ENCODE data around the gene TAC3. TPM values are rescaled to one million over a fixed set of nuclear protein-coding genes. Genes with fewer than 3 reads are reported as not detected.

Gene TAC3
- total and polyA plus RNA-seq, 2 of the 8 experiments (the other 6 are each of a cell fraction or from before 2014, with no cell fraction given): 9.7 to 45.3 TPM

DNA sequence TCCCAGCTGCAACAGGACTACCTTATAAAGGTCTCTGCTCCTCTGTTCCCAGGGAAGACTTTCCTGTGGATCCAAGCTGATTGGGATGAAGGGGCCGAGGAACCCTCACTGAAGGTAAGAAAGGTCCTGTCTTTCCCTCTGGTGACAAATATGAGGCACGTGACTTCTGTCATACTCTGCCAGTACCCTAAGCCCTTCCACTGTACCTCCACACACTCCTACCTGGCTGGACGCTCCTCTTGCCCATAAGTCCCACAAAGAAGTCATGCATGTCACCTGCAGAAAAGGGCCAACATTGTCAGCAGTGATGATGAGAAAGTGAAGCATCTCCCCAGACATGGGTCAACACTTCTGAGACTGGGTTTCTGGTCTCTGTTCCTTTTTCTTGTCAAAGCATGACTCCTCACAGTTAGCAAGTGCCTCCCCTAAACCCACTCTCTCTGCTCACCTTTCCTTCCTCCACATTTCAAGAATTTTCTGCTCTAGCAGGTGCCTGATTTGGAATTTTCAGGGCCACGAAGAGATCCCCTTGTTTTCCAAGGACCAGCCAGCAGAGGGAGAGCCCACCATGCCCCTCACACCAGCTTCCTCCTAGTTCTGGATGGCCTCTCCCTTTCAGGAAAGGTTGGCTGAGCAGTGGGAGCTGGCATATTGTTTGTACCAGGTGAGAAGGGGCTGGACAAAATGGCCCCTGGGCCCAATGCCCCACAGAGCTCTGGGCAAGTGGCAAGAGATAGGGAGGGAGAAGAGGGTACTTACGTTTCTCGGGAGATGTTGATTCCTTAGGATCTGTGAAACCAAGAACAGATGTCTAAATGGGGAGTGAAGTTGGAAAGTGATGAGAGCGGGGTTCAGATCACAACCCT lies 3.5 kb downstream of the TAC3 start:
- Histone ChIP-seq H3K36me3 (ENCODE audit: control insufficient read depth in 2 of 4, insufficient read depth in 4 of 4, low read length in 3 of 4) (no peaks in the 10 kb centered on the region; a peak in 1 of 8 replicates), H4K8ac (ENCODE audit: extremely low read depth, insufficient read depth, low read length) (no peak overlapping the region), H3K9ac (replicated peaks in 1 of 4; ENCODE audit: extremely low read depth in 1 of 4, low read depth in 3 of 4, low read length in 3 of 4) (no peak overlapping the region), H3K4me2 (ENCODE audit: insufficient read depth in 1 of 2, low read depth in 2 of 2, low read length in 2 of 2) (no peak overlapping the region), H3K9me3 (ENCODE audit: insufficient read depth in 2 of 2, low read depth in 1 of 2, low read length in 1 of 2) (no peaks in the 10 kb centered on the region), H3K27ac (ENCODE audit: low read depth, low read length) (no peak overlapping the region), H3K4me1 (replicated peaks in 1 of 4; ENCODE audit: control insufficient read depth in 3 of 4, insufficient read depth in 4 of 4, low read length in 3 of 4) (peaks cover 6 to 20% (median 15%) of the 10 kb centered on the region in 4 experiments), H3K56ac (replicated peaks; ENCODE audit: insufficient read length, low read depth, low read length) (no peak overlapping the region), H2BK20ac (ENCODE audit: low read length) (no peak overlapping the region), H2AFZ (ENCODE audit: low read length) (no peak overlapping the region), H2BK15ac (ENCODE audit: low read length) (no peak overlapping the region), H3K14ac (ENCODE audit: insufficient read length) (no peak overlapping the region), H4K20me1 (replicated peaks in 1 of 2; ENCODE audit: control insufficient read depth in 1 of 2, insufficient read depth in 2 of 2, low read length in 2 of 2) (no peaks in the 10 kb centered on the region), H3K18ac (ENCODE audit: extremely low read depth, low read length) (no peak overlapping the region), H2AK5ac (ENCODE audit: low read depth, low read length) (no peak overlapping the region), H3K79me1 (ENCODE audit: low read depth, low read length) (no peaks in the 10 kb centered on the region), H2BK120ac (replicated peaks; ENCODE audit: low read depth, low read length) (no peak overlapping the region), H2BK12ac (ENCODE audit: low read depth, low read length) (no peak overlapping the region), H4K5ac (ENCODE audit: insufficient read length, low read depth, low read length) (no peak overlapping the region), H4K91ac (replicated peaks; ENCODE audit: insufficient read length, low read length) (no peak overlapping the region), H2BK5ac (ENCODE audit: low read depth, low read length) (no peak overlapping the region), H3K4me3 (ENCODE audit: extremely low read depth in 1 of 4, insufficient read depth in 2 of 4, low read depth in 3 of 4, low read length in 4 of 4) (no peak overlapping the region), H3K79me2 (ENCODE audit: control insufficient read depth in 1 of 2, insufficient read depth in 2 of 2, low read length in 2 of 2) (no peaks in the 10 kb centered on the region), H3K27me3 (replicated peaks in 1 of 4; ENCODE audit: control insufficient read depth in 3 of 4, extremely low read depth in 1 of 4, insufficient read depth in 3 of 4, low read length in 3 of 4) (no peaks in the 10 kb centered on the region), H3K23me2 (ENCODE audit: low read depth, low read length) (no peaks in the 10 kb centered on the region; the same call in 1 of the 2 replicates), H3K4ac (replicated peaks; ENCODE audit: insufficient read length, low read depth, low read length) (no peak overlapping the region), H3K23ac (ENCODE audit: insufficient read length) (no peak overlapping the region)
- ChIA-PET CTCF (ENCODE audit: partially characterized antibody) (interaction anchor here (0.6 to 4.8 kb wide), 19 partner anchors 9 to 250 kb away, joined by 3 to 45 read pairs (median 4); partner anchors contain the start of gene HSD17B6), POLR2A (ENCODE audit: partially characterized antibody) (interaction anchor here (0.8 to 2.0 kb wide), 3 partner anchors 9 to 31 kb away, joined by 3 to 5 read pairs (median 3); no protein-coding TSS in a partner anchor)
- 80% methylated on average over 7 of the region's 7 CpGs; no CpG with 5 or more reads in 1 of the 2 experiments for WGBS, 2 experiments (ENCODE audit: extremely low coverage in 1 of 2, insufficient coverage in 1 of 2, insufficient read length in 1 of 2, insufficient replicate concordance in 2 of 2, low coverage in 1 of 2, low lambda C conversion rate in 2 of 2, missing lambda C conversion rate in 1 of 2)
- TF ChIP-seq EP300 (IDR thresholded peaks at IDR 0.05; ENCODE audit: borderline replicate concordance in 1 of 2, low read depth in 2 of 2, low read length in 2 of 2) (no peak), KDM4A (IDR thresholded peaks at IDR 0.05; ENCODE audit: low read depth, low read length, severe bottlenecking) (no peak), RAD21 (IDR thresholded peaks at IDR 0.05 in 1 of 2, conservative IDR thresholded peaks at IDR 0.05 in 1 of 2; ENCODE audit: low read depth in 2 of 2, low read length in 2 of 2) (peak; percentile 60 to 62)
- TF ChIP-seq, protein P1, sequence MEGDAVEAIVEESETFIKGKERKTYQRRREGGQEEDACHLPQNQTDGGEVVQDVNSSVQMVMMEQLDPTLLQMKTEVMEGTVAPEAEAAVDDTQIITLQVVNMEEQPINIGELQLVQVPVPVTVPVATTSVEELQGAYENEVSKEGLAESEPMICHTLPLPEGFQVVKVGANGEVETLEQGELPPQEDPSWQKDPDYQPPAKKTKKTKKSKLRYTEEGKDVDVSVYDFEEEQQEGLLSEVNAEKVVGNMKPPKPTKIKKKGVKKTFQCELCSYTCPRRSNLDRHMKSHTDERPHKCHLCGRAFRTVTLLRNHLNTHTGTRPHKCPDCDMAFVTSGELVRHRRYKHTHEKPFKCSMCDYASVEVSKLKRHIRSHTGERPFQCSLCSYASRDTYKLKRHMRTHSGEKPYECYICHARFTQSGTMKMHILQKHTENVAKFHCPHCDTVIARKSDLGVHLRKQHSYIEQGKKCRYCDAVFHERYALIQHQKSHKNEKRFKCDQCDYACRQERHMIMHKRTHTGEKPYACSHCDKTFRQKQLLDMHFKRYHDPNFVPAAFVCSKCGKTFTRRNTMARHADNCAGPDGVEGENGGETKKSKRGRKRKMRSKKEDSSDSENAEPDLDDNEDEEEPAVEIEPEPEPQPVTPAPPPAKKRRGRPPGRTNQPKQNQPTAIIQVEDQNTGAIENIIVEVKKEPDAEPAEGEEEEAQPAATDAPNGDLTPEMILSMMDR (IDR thresholded peaks at IDR 0.05; ENCODE audit: control extremely low read depth in 1 of 3, insufficient read depth in 1 of 3, low read depth in 1 of 3, low read length in 3 of 3): peak; percentile 41 to 59 (median 46)
- DNase-seq (ENCODE audit: low read depth in 1 of 2, low spot score in 2 of 2) (no peak), FAIRE-seq (no peak)

Measured in H1 (cell line).